ENCODE data around the gene PVALEF. TPM values are rescaled to one million over a fixed set of nuclear protein-coding genes. Genes with fewer than 3 reads are reported as not detected.

The PVALEF gene
- total and polyA plus RNA-seq, 2 of the 13 experiments (the other 11 are each of a cell fraction or from before 2014, with no cell fraction given) = 0.18 TPM

GRCh38 chr17:81204578-81204977 lies 39.3 kb downstream of the PVALEF start:
- DNase-seq (ENCODE audit: low spot score) = no peak
- Histone ChIP-seq H3K27me3 (ENCODE audit: control insufficient read depth in 1 of 2, insufficient read depth in 2 of 2, low read length in 2 of 2) (no peaks in the 10 kb centered on the region), H3K27ac (ENCODE audit: extremely low read length, insufficient read depth, low read length) (no peak overlapping the region), H2AFZ (ENCODE audit: low read length) (no peak overlapping the region), H3K4me3 (replicated peaks in 1 of 3; ENCODE audit: insufficient read depth in 1 of 3, low read depth in 2 of 3, low read length in 3 of 3) (no peak overlapping the region), H4K20me1 (ENCODE audit: insufficient read depth, low read length) (no peaks in the 10 kb centered on the region; the same call in 1 of the 2 replicates), H3K36me3 (replicated peaks in 1 of 2; ENCODE audit: control insufficient read depth in 1 of 2, insufficient read depth in 2 of 2, low read length in 2 of 2) (peaks cover 19 to 56% of the 10 kb centered on the region in 2 experiments; a peak in 4 of 5 replicates), H3K9ac (ENCODE audit: insufficient read depth, low read depth, low read length) (no peak overlapping the region), H3K4me1 (ENCODE audit: insufficient read depth, low read length) (no peaks in the 10 kb centered on the region), H3K79me2 (ENCODE audit: insufficient read depth, low read length) (no peaks in the 10 kb centered on the region), H3K4me2 (ENCODE audit: low read depth, low read length) (no peak overlapping the region), H3K9me3 (ENCODE audit: low read length) (no peaks in the 10 kb centered on the region)
- in situ Hi-C loops (cut with HindIII; ENCODE audit: extremely low pct_ligation_motif_present, low pct_unique_long_range_greater_than_20kb) = no loop called here
- no peak for FAIRE-seq
- intact Hi-C loops (cut with micrococcal nuclease; ENCODE audit: unreplicated experiment) = loop anchor here (5.0 kb wide), 1 partner anchor 62 kb away; no protein-coding TSS in a partner anchor
- WGBS (ENCODE audit: low lambda C conversion rate) = 99% methylated on average over 8 of the region's 10 CpGs
- BruUV-seq (replicated peaks) = no TSS peak
- ATAC-seq = no peak
- CTCF ChIA-PET (ENCODE audit: low intra/inter-chr PET ratio, low total read pairs) = no interaction called here
- POLR2A ChIA-PET = no interaction called here
- TF ChIP-seq GMEB1 (CRISPR knock-in tag; IDR thresholded peaks at IDR 0.05; ENCODE audit: borderline replicate concordance) (no peak), ZNF570 (CRISPR knock-in tag; IDR thresholded peaks at IDR 0.05; ENCODE audit: borderline replicate concordance) (no peak), PRDM10 (CRISPR knock-in tag; IDR thresholded peaks at IDR 0.05; ENCODE audit: low read depth) (no peak), ZNF234 (CRISPR knock-in tag; conservative IDR thresholded peaks at IDR 0.05) (no peak), TOPORS (CRISPR knock-in tag; IDR thresholded peaks at IDR 0.05) (no peak), BRD4 (CRISPR knock-in tag; IDR thresholded peaks at IDR 0.05) (no peak), FOXJ3 (CRISPR knock-in tag; IDR thresholded peaks at IDR 0.05; ENCODE audit: borderline replicate concordance) (no peak), AKNA (CRISPR knock-in tag; IDR thresholded peaks at IDR 0.05; ENCODE audit: borderline replicate concordance) (no peak), ATF5 (CRISPR knock-in tag; IDR thresholded peaks at IDR 0.05; ENCODE audit: low read depth) (no peak), ZNF33B (CRISPR knock-in tag; IDR thresholded peaks at IDR 0.05) (no peak), ZNF839 (CRISPR knock-in tag; IDR thresholded peaks at IDR 0.05; ENCODE audit: borderline replicate concordance) (no peak), KDM2A (CRISPR knock-in tag; IDR thresholded peaks at IDR 0.05; ENCODE audit: borderline replicate concordance, low read depth) (no peak), TEAD2 (CRISPR knock-in tag; IDR thresholded peaks at IDR 0.05) (no peak), GATA4 (IDR thresholded peaks at IDR 0.05; ENCODE audit: borderline replicate concordance, low read depth) (no peak)
